K562 (cell line): ENCODE results near the gene IL4R.
"Not testable (repeated sequence)": the region's sequence is repeated elsewhere in the genome, so short reads cannot be mapped to it uniquely, and the experiment has no call there.

Experiments used
- ATF3 ChIP-seq, 2 experiments: fragments of 450-650 bp in 1 of 2; sonication (generic) in 1 of 2; formaldehyde crosslinking in 1 of 2; IDR thresholded peaks in 1 of 2; conservative IDR thresholded peaks in 1 of 2; 2 replicates each; pipeline versions ENCODE4 v1.6.1 to v1.8.1; 2016 to 2023; ENCODE audit warnings: mild to moderate bottlenecking in 2 of 2, moderate library complexity in 2 of 2, inconsistent platforms in 1 of 2, missing genetic modification reagents in 1 of 2
- CTCF ChIP-seq, 3 experiments: IDR thresholded peaks in 2 of 3; conservative IDR thresholded peaks in 1 of 3; 2 replicates each; pipeline ENCODE4 v1.5.1; 2011 to 2012; ENCODE audit warnings: low read length in 3 of 3, mild to moderate bottlenecking in 3 of 3, control low read depth in 2 of 3, improper control_type of control experiment in 1 of 3, inconsistent platforms in 1 of 3, low read depth in 1 of 3, mixed read lengths in 1 of 3, moderate library complexity in 1 of 3; ENCODE audit not compliant: insufficient read depth in 2 of 3
- ETV1 ChIP-seq: fragments of 450-650 bp; conservative IDR thresholded peaks from 2 replicates; pipeline ENCODE4 v1.6.1; 2016; ENCODE audit warnings: missing genetic modification characterization, control low read depth, low read depth, missing compliant biosample characterization
- ETV6 ChIP-seq, 3 experiments: fragments of 150-350 bp in 1 of 3; sonication (generic) in 1 of 3; formaldehyde crosslinking in 1 of 3; IDR thresholded peaks; 2 replicates each; pipeline versions ENCODE4 v1.6.1 to v1.8.0; 2014 to 2022; ENCODE audit warnings: borderline replicate concordance in 2 of 3, low read depth in 2 of 3, antibody characterized with exemption in 1 of 3, low read length in 1 of 3, mild to moderate bottlenecking in 1 of 3, missing genetic modification reagents in 1 of 3
- PHF21A ChIP-seq: fragments of 450-650 bp; IDR thresholded peaks from 2 replicates; pipeline ENCODE4 v1.6.1; 2017; ENCODE audit warnings: low read depth, borderline replicate concordance
- RBBP5 ChIP-seq: fragments of 200-600 bp; sonication (generic); IDR thresholded peaks from 2 replicates; pipeline ENCODE4 v1.6.1; 2012; ENCODE audit warnings: borderline replicate concordance, mild to moderate bottlenecking, low read length, control low read depth, inconsistent platforms; ENCODE audit not compliant: insufficient read depth, poor library complexity, severe bottlenecking
- SIRT6 ChIP-seq: IDR thresholded peaks from one replicate; pipeline ENCODE4 v1.6.1; 2012; ENCODE audit warnings: low read depth, mild to moderate bottlenecking, control low read depth, inconsistent platforms, low read length, moderate library complexity
- ZNF23 ChIP-seq: fragments of 250-450 bp; sonication (Bioruptor Pico); IDR thresholded peaks from 2 replicates; pipeline ENCODE4 v1.4.0; 2020; ENCODE audit warnings: mild to moderate bottlenecking
- TF ChIP-seq, protein P1 (sequence below): IDR thresholded peaks from 3 replicates; pipeline ENCODE4 v1.6.1; 2011; ENCODE audit warnings: borderline replicate concordance, mild to moderate bottlenecking; ENCODE audit not compliant: insufficient read length, insufficient read depth
- TF ChIP-seq, protein P2 (sequence below): sonication (generic); formaldehyde crosslinking; IDR thresholded peaks from 2 replicates; pipeline ENCODE4 v1.5.0; 2020; ENCODE audit warnings: missing genetic modification reagents
- TF ChIP-seq, protein P3 (sequence below), 2 experiments: fragments of 450-650 bp in 1 of 2; sonication (generic) in 1 of 2; formaldehyde crosslinking; conservative IDR thresholded peaks; 2 replicates each; pipeline versions ENCODE4 v1.4.0 to v1.8.1; 2020 to 2022; ENCODE audit warnings: mild to moderate bottlenecking in 1 of 2, missing genetic modification reagents in 1 of 2

- not testable (repeated sequence) for TF ChIP-seq ATF3 (IDR thresholded peaks at IDR 0.05); ATF3 (CRISPR knock-in tag; conservative IDR thresholded peaks at IDR 0.05); SIRT6; CTCF (IDR thresholded peaks at IDR 0.05 in 2 of 3, conservative IDR thresholded peaks at IDR 0.05 in 1 of 3; ENCODE audit: insufficient read depth in 2 of 3, low read depth in 1 of 3, low read length in 3 of 3); ETV1; RBBP5; ETV6 (IDR thresholded peaks at IDR 0.05; ENCODE audit: borderline replicate concordance in 1 of 2, low read depth in 2 of 2, low read length in 1 of 2); ETV6 (CRISPR knock-in tag; IDR thresholded peaks at IDR 0.05; ENCODE audit: borderline replicate concordance); PHF21A; ZNF23 (CRISPR knock-in tag)
- TF ChIP-seq, protein P1, sequence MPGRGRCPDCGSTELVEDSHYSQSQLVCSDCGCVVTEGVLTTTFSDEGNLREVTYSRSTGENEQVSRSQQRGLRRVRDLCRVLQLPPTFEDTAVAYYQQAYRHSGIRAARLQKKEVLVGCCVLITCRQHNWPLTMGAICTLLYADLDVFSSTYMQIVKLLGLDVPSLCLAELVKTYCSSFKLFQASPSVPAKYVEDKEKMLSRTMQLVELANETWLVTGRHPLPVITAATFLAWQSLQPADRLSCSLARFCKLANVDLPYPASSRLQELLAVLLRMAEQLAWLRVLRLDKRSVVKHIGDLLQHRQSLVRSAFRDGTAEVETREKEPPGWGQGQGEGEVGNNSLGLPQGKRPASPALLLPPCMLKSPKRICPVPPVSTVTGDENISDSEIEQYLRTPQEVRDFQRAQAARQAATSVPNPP = not testable (repeated sequence)
- TF ChIP-seq, protein P2, sequence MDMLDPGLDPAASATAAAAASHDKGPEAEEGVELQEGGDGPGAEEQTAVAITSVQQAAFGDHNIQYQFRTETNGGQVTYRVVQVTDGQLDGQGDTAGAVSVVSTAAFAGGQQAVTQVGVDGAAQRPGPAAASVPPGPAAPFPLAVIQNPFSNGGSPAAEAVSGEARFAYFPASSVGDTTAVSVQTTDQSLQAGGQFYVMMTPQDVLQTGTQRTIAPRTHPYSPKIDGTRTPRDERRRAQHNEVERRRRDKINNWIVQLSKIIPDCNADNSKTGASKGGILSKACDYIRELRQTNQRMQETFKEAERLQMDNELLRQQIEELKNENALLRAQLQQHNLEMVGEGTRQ (CRISPR knock-in tag) = not testable (repeated sequence)
- TF ChIP-seq, protein P3, sequence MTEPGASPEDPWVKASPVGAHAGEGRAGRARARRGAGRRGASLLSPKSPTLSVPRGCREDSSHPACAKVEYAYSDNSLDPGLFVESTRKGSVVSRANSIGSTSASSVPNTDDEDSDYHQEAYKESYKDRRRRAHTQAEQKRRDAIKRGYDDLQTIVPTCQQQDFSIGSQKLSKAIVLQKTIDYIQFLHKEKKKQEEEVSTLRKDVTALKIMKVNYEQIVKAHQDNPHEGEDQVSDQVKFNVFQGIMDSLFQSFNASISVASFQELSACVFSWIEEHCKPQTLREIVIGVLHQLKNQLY (CRISPR knock-in tag; conservative IDR thresholded peaks at IDR 0.05) = not testable (repeated sequence)
Observed at GRCh38 chr16:27288313-27288712, 25.5 kb upstream of the IL4R start.
